K562 (cell line): ENCODE measurements around the gene ATP5MK. TPM values are rescaled to one million over a fixed set of nuclear protein-coding genes. Genes with fewer than 3 reads are reported as not detected.

ENCODE experiments used
- ATAC-seq: fragments of 200-7000 bp; cut with Tn5 transposase; 3 replicates; pipeline ENCODE4 v1.9.1; 2020; ENCODE audit warnings: moderate library complexity
- BruUV-seq: library from RNA; stranded (reverse); fragments of 400-500 nt; replicated peaks from 2 replicates; lab custom pipeline; 2021; lab: Mats Ljungman, UMichigan
- CTCF ChIA-PET: fragments of 300-600 bp; formaldehyde crosslinking; extraction: SDS; loops from one replicate; lab custom pipeline; 2021; ENCODE audit warnings: low intra/inter-chr PET ratio; lab: Yijun Ruan, JAX
- POLR2A ChIA-PET: fragments of 300-600, 350-650 bp; sonication (Branson Sonifier 250); formaldehyde crosslinking; extraction: SDS; loops from one replicate; lab custom pipeline; 2021; ENCODE audit warnings: antibody characterized with exemption, inconsistent platforms; lab: Yijun Ruan, JAX
- DNase-seq, 4 experiments: peaks; one replicate each; pipeline versions ENCODE4 v3.0.0 to v3.0.0-alpha.2; 2011 to 2018; ENCODE audit warnings: low spot score in 3 of 4, mixed read lengths in 3 of 4; ENCODE audit errors: extremely low read depth in 1 of 4
- FAIRE-seq: peaks from 2 replicates; lab custom pipeline; 2011; peaks lifted over from hg19 to GRCh38; lab: Jason Lieb, UNC
- H2AFZ ChIP-seq: 2 replicates; pipeline ENCODE4 v1.6.0; 2011; ENCODE audit warnings: low read depth, low read length, control low read depth, inconsistent platforms
- H3K27ac ChIP-seq: fragments of 200-600 bp; 3 replicates; pipeline ENCODE4 v1.8.0; 2011; ENCODE audit warnings: low read depth, mild to moderate bottlenecking, control low read depth, inconsistent platforms, low read length, moderate library complexity, mixed read lengths; ENCODE audit errors: extremely low read depth
- H3K27me3 ChIP-seq, 2 experiments: fragments of 300-600 bp in 1 of 2; 2 replicates in 1 of 2; 3 replicates in 1 of 2; pipeline versions ENCODE4 v1.6.0 to v1.8.0; 2011; ENCODE audit warnings: inconsistent platforms in 2 of 2, low read length in 2 of 2, mild to moderate bottlenecking in 1 of 2, mixed read lengths in 1 of 2, moderate library complexity in 1 of 2; ENCODE audit not compliant: control insufficient read depth in 2 of 2, insufficient read depth in 2 of 2
- H3K36me3 ChIP-seq: fragments of 300-600 bp; 3 replicates; pipeline ENCODE4 v1.8.0; 2011; ENCODE audit warnings: mild to moderate bottlenecking, low read length, inconsistent platforms; ENCODE audit not compliant: control insufficient read depth, insufficient read depth
- H3K4me1 ChIP-seq, 2 experiments: fragments of 200-600 bp in 1 of 2; replicated peaks in 1 of 2; 2 replicates in 1 of 2; 3 replicates in 1 of 2; pipeline versions ENCODE4 v1.5.1 to v1.8.0; 2011; ENCODE audit warnings: inconsistent platforms in 2 of 2, low read length in 2 of 2, mild to moderate bottlenecking in 1 of 2, mixed read lengths in 1 of 2, moderate library complexity in 1 of 2; ENCODE audit not compliant: control insufficient read depth in 2 of 2, insufficient read depth in 2 of 2
- H3K4me2 ChIP-seq: 2 replicates; pipeline ENCODE4 v1.6.1; 2011; ENCODE audit warnings: low read length, control low read depth, inconsistent platforms, mixed read lengths; ENCODE audit not compliant: insufficient read depth
- H3K4me3 ChIP-seq: fragments of 200-600 bp; sonication (generic), shearing (Covaris generic); 2 replicates; pipeline ENCODE4 v1.5.1; 2016; ENCODE audit warnings: control low read depth, inconsistent platforms
- H3K79me2 ChIP-seq: fragments of 200-600 bp; 3 replicates; pipeline ENCODE4 v1.8.0; 2011; ENCODE audit warnings: low read length, inconsistent platforms; ENCODE audit not compliant: control insufficient read depth, insufficient read depth
- H3K9ac ChIP-seq, 2 experiments: 2 replicates each; pipeline versions ENCODE4 v1.6.0 to v1.6.1; 2011; ENCODE audit warnings: low read depth in 2 of 2, low read length in 2 of 2, control low read depth in 1 of 2, inconsistent platforms in 1 of 2, mild to moderate bottlenecking in 1 of 2, mixed read lengths in 1 of 2; ENCODE audit not compliant: insufficient read depth in 1 of 2
- H3K9me1 ChIP-seq: one replicate; pipeline ENCODE4 v1.6.0; 2011; ENCODE audit warnings: inconsistent platforms, mild to moderate bottlenecking, low read length, moderate library complexity; ENCODE audit not compliant: control insufficient read depth, insufficient read depth
- H3K9me3 ChIP-seq: replicated peaks from 2 replicates; pipeline ENCODE4 v1.5.1; 2011; ENCODE audit warnings: low read depth, low read length, inconsistent platforms; ENCODE audit not compliant: control insufficient read depth, insufficient read depth
- H4K20me1 ChIP-seq: replicated peaks from 2 replicates; pipeline ENCODE4 v1.6.1; 2011; ENCODE audit warnings: low read length, inconsistent platforms, mixed read lengths; ENCODE audit not compliant: control insufficient read depth, insufficient read depth
- ESRRA ChIP-seq: fragments of 450-650 bp; IDR thresholded peaks from 2 replicates; pipeline ENCODE4 v1.6.1; 2014; ENCODE audit warnings: low read depth, mild to moderate bottlenecking, moderate library complexity, borderline replicate concordance
- MTA2 ChIP-seq: fragments of 450-650 bp; IDR thresholded peaks from 2 replicates; pipeline ENCODE4 v1.6.1; 2016; ENCODE audit warnings: low read depth
- POLR2G ChIP-seq: fragments of 200-400 bp; formaldehyde crosslinking; IDR thresholded peaks from 2 replicates; pipeline ENCODE4 v1.6.1; 2017; ENCODE audit warnings: low read depth, mild to moderate bottlenecking, antibody characterized with exemption, low read length, moderate library complexity
- SOX6 ChIP-seq: fragments of 450-650 bp; IDR thresholded peaks from 2 replicates; pipeline ENCODE4 v1.6.1; 2014; ENCODE audit warnings: mild to moderate bottlenecking
- ZNF24 ChIP-seq: fragments of 450-650 bp; IDR thresholded peaks from 2 replicates; pipeline ENCODE4 v1.6.1; 2016
- ZNF436 ChIP-seq: fragments of 250-450, 450-650 bp; sonication (Bioruptor Pico); formaldehyde crosslinking; IDR thresholded peaks from 2 replicates; pipeline ENCODE4 v1.7.0; 2020; ENCODE audit warnings: mild to moderate bottlenecking
- WGBS: fragments of 100-300 bp; shearing (Covaris generic); methylation state at CpG from one replicate; pipeline ENCODE4 v1.1.6; 2016; ENCODE audit warnings: low coverage, mixed read lengths; ENCODE audit not compliant: insufficient coverage; ENCODE audit errors: missing lambda C conversion rate; 5-methylcytosine and 5-hydroxymethylcytosine counted together
- in situ Hi-C: fragments of 300-500 bp; cut with MboI; formaldehyde crosslinking; loops from 4 replicates; pipeline ENCODE4 v1.15.0; 2018; ENCODE audit warnings: inconsistent platforms, mixed read lengths
- intact Hi-C: fragments of 100-400 bp; cut with micrococcal nuclease; formaldehyde crosslinking; loops from 2 replicates; pipeline ENCODE4 v1.14.2; 2022
- polyA plus RNA-seq, 8 experiments: library from polyadenylated mRNA; depleted of rRNA in 4 of 8; stranded (reverse) in 5 of 8; unstranded in 3 of 8; fragments of >200 nt; fragmentation: Nextera tagmentation in 2 of 8; fragmentation: Illumina TruSeq in 1 of 8; extraction: Ambion mirVana in 2 of 8; extraction: Trizol in 1 of 8; gene quantifications; 2 replicates each; pipeline versions ENCODE4 v1.2.1 to v1.2.3, GENCODE V29; 2011 to 2014; ENCODE audit warnings: inconsistent platforms in 1 of 8, missing spikeins in 1 of 8
- total RNA-seq, 7 experiments: library from RNA; depleted of rRNA in 6 of 7; stranded (reverse); fragments of >200 nt in 6 of 7; fragmentation: Illumina TruSeq in 2 of 7; extraction: Trizol in 2 of 7; gene quantifications; 2 replicates each; pipeline versions ENCODE4 v1.2.1 to v1.2.3, GENCODE V29; 2011 to 2021; ENCODE audit warnings: low replicate concordance in 1 of 7

The ATP5MK gene
- total and polyA plus RNA-seq, 9 of the 15 experiments (the other 6 are each of a cell fraction or from before 2014, with no cell fraction given), result 182 to 1,810 (median 741) TPM

DNA sequence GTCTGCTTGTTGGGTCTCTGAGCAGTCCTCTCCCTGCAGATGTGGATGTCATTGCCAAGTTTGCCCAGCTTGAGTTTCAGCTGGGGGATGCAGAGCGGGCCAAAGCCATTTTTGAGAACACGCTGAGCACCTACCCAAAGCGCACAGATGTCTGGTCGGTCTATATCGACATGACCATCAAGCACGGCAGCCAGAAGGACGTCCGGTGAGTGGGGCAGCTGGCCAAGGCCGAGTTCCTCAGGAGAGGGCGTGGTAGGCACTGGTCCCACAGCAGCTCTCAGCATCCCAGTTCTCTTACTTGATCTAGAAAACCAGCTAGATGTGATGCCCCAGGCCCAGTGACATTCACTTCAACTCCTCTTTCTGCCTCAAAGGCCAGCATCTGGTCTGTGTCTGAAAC is 48.2 kb upstream of the ATP5MK start (continued):
- no peak for TF ChIP-seq SOX6
- no peak for TF ChIP-seq ZNF436 (CRISPR knock-in tag)
- no peak for TF ChIP-seq ESRRA

DNA sequence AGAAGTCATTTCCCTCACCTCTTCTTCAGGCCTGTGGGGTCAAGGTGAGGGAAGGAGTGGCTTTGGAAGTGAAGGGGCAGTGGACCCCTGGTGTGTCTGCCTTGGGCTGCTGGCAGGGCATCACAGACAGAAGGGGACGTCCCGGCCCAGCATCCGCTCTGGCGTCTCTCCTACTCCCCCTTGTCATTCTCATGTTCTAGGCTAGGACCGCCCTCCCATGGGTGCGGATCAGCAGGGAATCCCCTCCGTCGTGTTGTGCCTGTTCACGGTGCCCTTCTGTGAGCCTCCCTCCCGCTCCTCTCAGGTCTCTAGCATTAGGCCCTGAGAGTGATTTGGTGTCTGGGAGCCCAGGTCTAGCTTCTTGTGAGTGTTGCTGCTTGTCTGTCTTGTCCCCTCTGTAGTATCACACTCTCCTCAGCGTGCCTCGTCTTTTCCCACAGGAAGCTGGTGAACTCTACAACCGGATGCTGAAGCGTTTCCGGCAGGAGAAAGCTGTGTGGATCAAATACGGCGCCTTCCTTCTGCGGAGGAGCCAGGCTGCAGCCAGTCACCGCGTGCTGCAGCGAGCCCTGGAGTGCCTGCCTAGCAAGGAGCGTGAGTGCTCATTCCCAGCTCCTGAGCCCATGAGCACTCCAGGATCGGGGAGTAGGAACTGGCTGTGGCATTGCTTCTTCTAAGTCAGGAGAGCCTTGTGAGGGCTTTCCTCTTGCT is 47.4 kb upstream of the ATP5MK start:
- Histone ChIP-seq H3K9ac (no peak overlapping the region; a peak in 1 of 4 replicates), H3K4me3 (no peak overlapping the region), H3K9me3 (no peaks in the 10 kb centered on the region), H4K20me1 (0 out of 2 replicates have a peak, but pooled peaks cover 3% of the 10 kb centered on the region), H2AFZ (no peak overlapping the region), H3K4me1 (no peaks in the 10 kb centered on the region; a peak in 2 of 5 replicates), H3K27ac (no peak overlapping the region), H3K36me3 (peaks cover 88% of the 10 kb centered on the region; the same call in 2 of the 3 replicates), H3K79me2 (no peaks in the 10 kb centered on the region), H3K4me2 (no peak overlapping the region), H3K27me3 (no peaks in the 10 kb centered on the region), H3K9me1 (no peaks in the 10 kb centered on the region)
- POLR2A ChIA-PET, result interaction anchor here (1.6 kb wide), 1 partner anchor 11 kb away, joined by 6 read pairs; no protein-coding TSS in a partner anchor
- FAIRE-seq, result no peak
- CTCF ChIA-PET, result no interaction called here
- in situ Hi-C loops (no loop called here), intact Hi-C loops (no loop called here)
- no peak for DNase-seq
- ATAC-seq, result no peak
- WGBS, result 93% methylated on average over 19 of the region's 23 CpGs
- BruUV-seq, result no TSS peak
- TF ChIP-seq ZNF24 (no peak), MTA2 (no peak), POLR2G (peak; percentile 46; the same call in 1 of the 2 replicates)
